Inflammatory macrophage treated with lipopolysaccharide for 1 hour (primary cell): Measurements from ENCODE around the gene TNIP1.

Source experiments
- DNase-seq, 2 donors: peaks; one replicate each; pipeline ENCODE4 v3.0.0-alpha.2; 2020 to 2022

TNIP1 gene

GRCh38 chr5:151063142-151063989 is 17.5 kb downstream of the TNIP1 start:
- peak; percentile 55 to 71 for DNase-seq

GRCh38 chr5:151062405-151063141 is 18.3 kb downstream of the TNIP1 start:
- DNase-seq, result no peak

- DNase-seq, result no peak
Measured at GRCh38 chr5:151060742-151061141, 20.1 kb downstream of the TNIP1 start.

GRCh38 chr5:151058891-151059489 is 21.8 kb downstream of the TNIP1 start:
- DNase-seq, result no peak

GRCh38 chr5:151058301-151058700 is 22.5 kb downstream of the TNIP1 start:
- DNase-seq, result no peak

- peak; percentile 97 to 99 for DNase-seq
Measured at GRCh38 chr5:151056379-151057325, 24.2 kb downstream of the TNIP1 start.

GRCh38 chr5:151055336-151055735 is 25.5 kb downstream of the TNIP1 start:
- no peak for DNase-seq

GRCh38 chr5:151054709-151055108 is 26.1 kb downstream of the TNIP1 start:
- DNase-seq, result no peak

GRCh38 chr5:151053796-151054462 is 26.9 kb downstream of the TNIP1 start:
- DNase-seq, result peak; percentile 74 to 76

- DNase-seq, result peak in 1 of 2 donors; percentile 72
Measured at GRCh38 chr5:151052836-151053235, 28.0 kb downstream of the TNIP1 start.

GRCh38 chr5:151051931-151052608 is 28.8 kb downstream of the TNIP1 start:
- DNase-seq, result no peak

- DNase-seq, result peak; percentile 64 to 84
Measured at GRCh38 chr5:151051066-151051930, 29.5 kb downstream of the TNIP1 start.

GRCh38 chr5:151048526-151048925 is 32.3 kb downstream of the TNIP1 start:
- DNase-seq, result no peak

GRCh38 chr5:151047814-151048425 is 32.9 kb downstream of the TNIP1 start:
- no peak for DNase-seq

- no peak for DNase-seq
Measured at GRCh38 chr5:151042453-151043093, 38.3 kb downstream of the TNIP1 start.

- no peak for DNase-seq
Measured at GRCh38 chr5:151041577-151042268, 39.1 kb downstream of the TNIP1 start.

- peak; percentile 59 to 83 for DNase-seq
Measured at GRCh38 chr5:151040211-151040747, 40.6 kb downstream of the TNIP1 start.

- no peak for DNase-seq
Measured at GRCh38 chr5:151039665-151040064, 41.2 kb downstream of the TNIP1 start.
